Neural cell (in vitro differentiated cells): ENCODE results near the gene SLC27A4. TPM values are rescaled to one million over a fixed set of nuclear protein-coding genes. Genes with fewer than 3 reads are reported as not detected.

ENCODE experiments used
- H2AFZ ChIP-seq: fragments of 200-600, 300-800 bp; sonication (generic), shearing (Covaris generic); 2 replicates; pipeline ENCODE4 v1.6.0; 2014; ENCODE audit warnings: low read depth, mild to moderate bottlenecking, antibody characterized with exemption, low read length, moderate library complexity
- H3F3A ChIP-seq: fragments of 200-600 bp; shearing (Covaris generic); 2 replicates; pipeline ENCODE4 v1.6.1; 2016; ENCODE audit warnings: mild to moderate bottlenecking, moderate library complexity, mixed read lengths, antibody characterized with exemption, low read length; ENCODE audit not compliant: insufficient read depth, poor library complexity, severe bottlenecking
- H3K27ac ChIP-seq: fragments of 200-600, 300-800 bp; sonication (generic), shearing (Covaris generic); 2 replicates; pipeline ENCODE4 v1.5.1; 2014; ENCODE audit warnings: mild to moderate bottlenecking, low read length, moderate library complexity
- H3K27me3 ChIP-seq: fragments of 300-800, 200-600 bp; sonication (generic), shearing (Covaris generic); 2 replicates; pipeline ENCODE4 v1.6.0; 2014; ENCODE audit warnings: mild to moderate bottlenecking, low read depth, low read length, moderate library complexity; ENCODE audit not compliant: insufficient read depth
- H3K36me3 ChIP-seq: fragments of 300-800, 200-600 bp; sonication (generic), shearing (Covaris generic); 2 replicates; pipeline ENCODE4 v1.5.1; 2014; ENCODE audit warnings: mild to moderate bottlenecking, antibody characterized with exemption, low read length, moderate library complexity; ENCODE audit not compliant: insufficient read depth
- H3K4me2 ChIP-seq: fragments of 300-800, 200-600 bp; sonication (generic), shearing (Covaris generic); 2 replicates; pipeline ENCODE4 v1.6.0; 2014; ENCODE audit warnings: mild to moderate bottlenecking, low read length
- H3K4me3 ChIP-seq: fragments of 300-800, 200-600 bp; sonication (generic), shearing (Covaris generic); 2 replicates; pipeline ENCODE4 v1.5.1; 2014; ENCODE audit warnings: mild to moderate bottlenecking, low read length, moderate library complexity
- H3K79me2 ChIP-seq: fragments of 200-600 bp; shearing (Covaris generic); replicated peaks from 2 replicates; pipeline ENCODE4 v1.6.0; 2014; ENCODE audit warnings: mild to moderate bottlenecking, low read length, moderate library complexity; ENCODE audit not compliant: insufficient read depth
- H3K9ac ChIP-seq: fragments of 300-800, 200-600 bp; sonication (generic), shearing (Covaris generic); 2 replicates; pipeline ENCODE4 v1.6.1; 2016; ENCODE audit warnings: mild to moderate bottlenecking, low read length, mixed read lengths
- H3K9me2 ChIP-seq: fragments of 200-600 bp; shearing (Covaris generic); 2 replicates; pipeline ENCODE4 v1.6.1; 2016; ENCODE audit warnings: mild to moderate bottlenecking, low read length, mixed read lengths; ENCODE audit not compliant: insufficient read depth
- H3K9me3 ChIP-seq: fragments of 200-600, 300-800 bp; sonication (generic), shearing (Covaris generic); 2 replicates; pipeline ENCODE4 v1.6.1; 2016; ENCODE audit warnings: mild to moderate bottlenecking, mixed run types, low read length, moderate library complexity, mixed read lengths
- H4K20me1 ChIP-seq: fragments of 200-600 bp; shearing (Covaris generic); 2 replicates; pipeline ENCODE4 v1.6.1; 2016; ENCODE audit warnings: mild to moderate bottlenecking, mixed run types; ENCODE audit not compliant: insufficient read depth
- CTCF ChIP-seq: fragments of 450-650 bp; IDR thresholded peaks from 2 replicates; pipeline ENCODE4 v1.5.1; 2014; ENCODE audit warnings: antibody characterized with exemption, mild to moderate bottlenecking, moderate library complexity; ENCODE audit not compliant: poor library complexity, severe bottlenecking
- EP300 ChIP-seq: fragments of 450-650 bp; conservative IDR thresholded peaks from 2 replicates; pipeline ENCODE4 v1.6.1; 2014; ENCODE audit warnings: antibody characterized with exemption, mild to moderate bottlenecking, moderate library complexity; ENCODE audit not compliant: poor library complexity, severe bottlenecking
- EZH2 ChIP-seq: fragments of 200-600, 300-800 bp; shearing (Covaris generic), sonication (generic); IDR thresholded peaks from 2 replicates; pipeline ENCODE4 v1.6.1; 2014; ENCODE audit warnings: antibody characterized with exemption, low read length, borderline replicate concordance, mild to moderate bottlenecking; ENCODE audit not compliant: insufficient read depth, poor library complexity, severe bottlenecking
- MXI1 ChIP-seq: fragments of 450-650 bp; conservative IDR thresholded peaks from 2 replicates; pipeline ENCODE4 v1.6.1; 2014; ENCODE audit warnings: antibody characterized with exemption, mild to moderate bottlenecking; ENCODE audit not compliant: poor library complexity, severe bottlenecking
- POLR2AphosphoS5 ChIP-seq: IDR thresholded peaks from 2 replicates; pipeline ENCODE4 v1.6.1; 2012
- RAD21 ChIP-seq: fragments of 450-650 bp; conservative IDR thresholded peaks from 2 replicates; pipeline ENCODE4 v1.6.1; 2014; ENCODE audit warnings: antibody characterized with exemption, mild to moderate bottlenecking, moderate library complexity
- SMC3 ChIP-seq: fragments of 450-650 bp; conservative IDR thresholded peaks from 2 replicates; pipeline ENCODE4 v1.6.1; 2014; ENCODE audit warnings: antibody characterized with exemption, mild to moderate bottlenecking, moderate library complexity; ENCODE audit not compliant: poor library complexity
- TAF1 ChIP-seq: IDR thresholded peaks from 2 replicates; pipeline ENCODE4 v1.6.1; 2012; ENCODE audit warnings: low read depth
- polyA plus RNA-seq: library from polyadenylated mRNA; depleted of rRNA; stranded (reverse); fragments of >200 nt; gene quantifications from 2 replicates; pipeline ENCODE4 v1.2.3, GENCODE V29; 2014
- TF ChIP-seq, protein P1 (sequence below): IDR thresholded peaks from 2 replicates; pipeline ENCODE4 v1.6.1; 2012; ENCODE audit warnings: borderline replicate concordance

Gene SLC27A4
- polyA plus RNA-seq, 1 donor from 2014 or later = 31.6 TPM

DNA sequence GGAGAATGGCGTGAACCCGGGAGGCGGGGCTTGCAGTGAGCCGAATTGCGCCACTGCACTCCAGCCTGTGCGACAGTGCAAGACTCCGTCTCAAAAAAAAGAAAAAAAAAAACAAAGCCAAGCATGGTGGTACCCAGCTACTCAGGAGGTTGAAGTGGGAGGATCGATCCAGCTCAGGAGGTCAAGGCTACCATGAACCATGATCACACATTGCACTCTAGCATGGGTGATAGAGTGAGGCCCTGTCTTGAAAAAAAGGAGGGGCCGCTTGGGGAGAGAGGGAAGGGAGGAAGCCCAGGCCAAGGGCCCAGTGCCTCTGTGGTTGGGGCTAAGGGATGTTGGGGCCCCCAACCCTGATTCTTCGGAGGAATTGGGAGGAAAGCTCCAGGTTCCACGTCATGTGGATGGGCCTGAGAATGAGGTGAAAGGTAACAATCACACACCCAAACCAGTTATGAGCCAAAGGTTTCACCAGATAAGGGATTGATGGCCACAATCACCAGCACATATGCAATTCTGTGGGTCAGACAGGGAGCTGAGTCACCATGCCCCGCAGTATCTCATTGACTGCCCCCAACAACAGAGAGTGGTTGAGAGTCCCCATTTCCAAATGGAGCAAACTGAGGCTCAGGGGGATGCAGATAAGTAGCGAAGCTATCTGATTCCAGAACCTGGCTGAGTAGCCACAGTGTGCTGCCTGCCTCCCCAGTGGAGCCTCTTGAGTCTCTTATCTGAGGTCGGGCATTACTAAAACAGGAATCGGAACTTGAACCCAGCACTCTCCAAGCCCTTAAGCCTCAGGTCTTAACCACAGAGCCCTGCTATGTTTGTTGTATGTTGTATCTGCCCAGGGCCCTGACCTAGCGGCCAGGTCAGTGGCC lies 43.7 kb upstream of the SLC27A4 start:
- Histone ChIP-seq H3K36me3 (no peaks in the 10 kb centered on the region), H3K27ac (no peak overlapping the region), H3K9me3 (no peaks in the 10 kb centered on the region)

GRCh38 chr9:128297221-128297773 lies 43.0 kb upstream of the SLC27A4 start:
- Histone ChIP-seq H3K9me2 (no peaks in the 10 kb centered on the region), H3K36me3 (no peaks in the 10 kb centered on the region), H3K9me3 (no peaks in the 10 kb centered on the region), H3K27ac (no peak overlapping the region), H4K20me1 (no peaks in the 10 kb centered on the region), H3K79me2 (no peaks in the 10 kb centered on the region), H3K9ac (no peak overlapping the region), H3K27me3 (no peaks in the 10 kb centered on the region), H3F3A (no peaks in the 10 kb centered on the region), H2AFZ (no peak overlapping the region), H3K4me3 (no peak overlapping the region), H3K4me2 (no peak overlapping the region)
- no peak for TF ChIP-seq MXI1
- TF ChIP-seq EZH2 = no peak

More for the DNA sequence above, 43.7 kb upstream of the SLC27A4 start:
- H4K20me1 ChIP-seq = no peaks in the 10 kb centered on the region
- no peaks in the 10 kb centered on the region for H3K79me2 ChIP-seq
- no peaks in the 10 kb centered on the region for H3K9me2 ChIP-seq
- no peak overlapping the region for H3K4me2 ChIP-seq
- no peaks in the 10 kb centered on the region for H3F3A ChIP-seq
- TF ChIP-seq POLR2AphosphoS5 = no peak
- no peak for TF ChIP-seq SMC3
- TF ChIP-seq, protein P1, sequence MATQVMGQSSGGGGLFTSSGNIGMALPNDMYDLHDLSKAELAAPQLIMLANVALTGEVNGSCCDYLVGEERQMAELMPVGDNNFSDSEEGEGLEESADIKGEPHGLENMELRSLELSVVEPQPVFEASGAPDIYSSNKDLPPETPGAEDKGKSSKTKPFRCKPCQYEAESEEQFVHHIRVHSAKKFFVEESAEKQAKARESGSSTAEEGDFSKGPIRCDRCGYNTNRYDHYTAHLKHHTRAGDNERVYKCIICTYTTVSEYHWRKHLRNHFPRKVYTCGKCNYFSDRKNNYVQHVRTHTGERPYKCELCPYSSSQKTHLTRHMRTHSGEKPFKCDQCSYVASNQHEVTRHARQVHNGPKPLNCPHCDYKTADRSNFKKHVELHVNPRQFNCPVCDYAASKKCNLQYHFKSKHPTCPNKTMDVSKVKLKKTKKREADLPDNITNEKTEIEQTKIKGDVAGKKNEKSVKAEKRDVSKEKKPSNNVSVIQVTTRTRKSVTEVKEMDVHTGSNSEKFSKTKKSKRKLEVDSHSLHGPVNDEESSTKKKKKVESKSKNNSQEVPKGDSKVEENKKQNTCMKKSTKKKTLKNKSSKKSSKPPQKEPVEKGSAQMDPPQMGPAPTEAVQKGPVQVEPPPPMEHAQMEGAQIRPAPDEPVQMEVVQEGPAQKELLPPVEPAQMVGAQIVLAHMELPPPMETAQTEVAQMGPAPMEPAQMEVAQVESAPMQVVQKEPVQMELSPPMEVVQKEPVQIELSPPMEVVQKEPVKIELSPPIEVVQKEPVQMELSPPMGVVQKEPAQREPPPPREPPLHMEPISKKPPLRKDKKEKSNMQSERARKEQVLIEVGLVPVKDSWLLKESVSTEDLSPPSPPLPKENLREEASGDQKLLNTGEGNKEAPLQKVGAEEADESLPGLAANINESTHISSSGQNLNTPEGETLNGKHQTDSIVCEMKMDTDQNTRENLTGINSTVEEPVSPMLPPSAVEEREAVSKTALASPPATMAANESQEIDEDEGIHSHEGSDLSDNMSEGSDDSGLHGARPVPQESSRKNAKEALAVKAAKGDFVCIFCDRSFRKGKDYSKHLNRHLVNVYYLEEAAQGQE = no peak
- H3K9ac ChIP-seq = no peak overlapping the region
- H3K4me3 ChIP-seq = no peak overlapping the region
- H3K27me3 ChIP-seq = no peaks in the 10 kb centered on the region
- no peak overlapping the region for H2AFZ ChIP-seq

DNA sequence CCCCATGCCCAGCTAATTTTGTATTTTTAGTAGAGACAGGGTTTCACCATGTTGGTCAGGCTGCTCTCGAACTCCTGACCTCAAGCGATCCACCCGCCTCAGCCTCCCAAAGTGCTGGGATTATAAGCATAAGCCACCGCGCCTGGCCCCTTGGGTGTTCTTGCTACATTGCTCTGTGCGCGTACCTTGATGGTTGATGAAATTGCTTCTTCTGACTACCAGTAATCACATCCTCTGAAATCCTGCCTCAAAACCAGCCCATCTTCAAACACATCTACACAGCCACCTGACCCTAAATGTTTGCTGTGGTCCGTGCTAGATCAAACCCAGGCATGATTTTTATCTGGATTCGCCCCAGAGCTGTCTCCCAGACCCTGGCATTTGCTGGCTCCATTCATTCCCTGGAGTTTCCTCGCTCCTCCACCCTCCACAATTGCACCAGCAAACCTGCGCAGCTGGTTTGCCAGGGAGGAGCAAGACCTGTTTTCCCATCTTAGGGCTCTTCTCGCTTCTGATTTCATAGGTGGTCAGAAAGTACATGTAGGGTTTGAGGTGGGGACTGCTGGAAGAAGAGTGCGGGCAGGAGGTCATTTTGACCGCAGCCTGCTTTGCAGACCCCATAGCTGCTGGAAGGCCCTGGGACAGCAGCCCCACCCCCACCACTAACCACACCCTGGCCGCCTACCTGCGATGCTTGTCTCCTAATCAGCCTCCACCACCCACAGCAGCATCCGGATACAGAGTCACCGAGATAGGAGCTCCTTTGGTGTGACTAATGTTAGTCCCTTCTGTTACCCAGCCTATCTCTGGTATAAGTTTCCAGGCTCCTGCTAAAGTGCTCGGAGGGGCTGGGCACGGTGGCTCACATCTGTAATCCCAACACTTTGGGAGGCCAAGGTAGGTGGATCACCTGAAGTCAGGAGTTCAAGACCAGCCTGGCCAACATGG lies 41.5 kb upstream of the SLC27A4 start:
- Histone ChIP-seq H3K9ac (no peak overlapping the region), H3K27me3 (no peaks in the 10 kb centered on the region), H2AFZ (no peak overlapping the region), H3K4me2 (no peak overlapping the region), H4K20me1 (no peaks in the 10 kb centered on the region), H3K9me2 (no peaks in the 10 kb centered on the region), H3K27ac (no peak overlapping the region), H3K79me2 (no peaks in the 10 kb centered on the region), H3K9me3 (no peaks in the 10 kb centered on the region), H3F3A (no peaks in the 10 kb centered on the region), H3K4me3 (no peak overlapping the region), H3K36me3 (no peaks in the 10 kb centered on the region)
- TF ChIP-seq, protein P1 = no peak
- TF ChIP-seq TAF1 (no peak), EZH2 (no peak), POLR2AphosphoS5 (no peak), RAD21 (no peak), MXI1 (no peak), CTCF (no peak), EP300 (no peak), SMC3 (no peak)
